Measurements from ENCODE around the gene CCDC88C. TPM values are rescaled to one million over a fixed set of nuclear protein-coding genes. Genes with fewer than 3 reads are reported as not detected.

CCDC88C gene
- total RNA-seq, 1 donor from 2014 or later, result 2.8 TPM

- peak overlapping the region; percentile 14 for H3K4me3 ChIP-seq
- peaks cover 51% of the 10 kb centered on the region for H3K4me1 ChIP-seq
- no peak for DNase-seq
- H3K9me3 ChIP-seq (replicated peaks), result no peaks in the 10 kb centered on the region
- no peaks in the 10 kb centered on the region for H3K36me3 ChIP-seq
- H3K27me3 ChIP-seq (ENCODE audit: low read depth), result peaks cover 57% of the 10 kb centered on the region
- intact Hi-C loops (cut with micrococcal nuclease), result no loop called here
- H3K27ac ChIP-seq (replicated peaks), result no peak overlapping the region
- TF ChIP-seq CTCF (IDR thresholded peaks at IDR 0.05; ENCODE audit: borderline replicate concordance), result no peak
Measured at GRCh38 chr14:91369628-91370445, 47.8 kb downstream of the CCDC88C start.

- Histone ChIP-seq H3K4me3 (no peak overlapping the region), H3K9me3 (replicated peaks) (no peaks in the 10 kb centered on the region), H3K27me3 (ENCODE audit: low read depth) (peaks cover 50% of the 10 kb centered on the region), H3K4me1 (peaks cover 47% of the 10 kb centered on the region), H3K36me3 (no peaks in the 10 kb centered on the region), H3K27ac (replicated peaks) (no peak overlapping the region)
- TF ChIP-seq CTCF (IDR thresholded peaks at IDR 0.05; ENCODE audit: borderline replicate concordance), result no peak
- intact Hi-C loops (cut with micrococcal nuclease), result no loop called here
- no peak for DNase-seq
Measured at GRCh38 chr14:91368776-91369416, 48.7 kb downstream of the CCDC88C start.

GRCh38 chr14:91367173-91368171 is 50.1 kb downstream of the CCDC88C start:
- TF ChIP-seq CTCF (IDR thresholded peaks at IDR 0.05; ENCODE audit: borderline replicate concordance), result no peak
- intact Hi-C loops (cut with micrococcal nuclease), result no loop called here
- DNase-seq, result no peak

GRCh38 chr14:91366749-91367148 is 50.9 kb downstream of the CCDC88C start:
- no peak for DNase-seq
- Histone ChIP-seq H3K4me1 (peaks cover 32% of the 10 kb centered on the region), H3K9me3 (replicated peaks) (no peaks in the 10 kb centered on the region), H3K36me3 (no peaks in the 10 kb centered on the region), H3K27me3 (ENCODE audit: low read depth) (peaks cover 31% of the 10 kb centered on the region), H3K27ac (replicated peaks) (no peak overlapping the region), H3K4me3 (no peak overlapping the region)
- TF ChIP-seq CTCF (IDR thresholded peaks at IDR 0.05; ENCODE audit: borderline replicate concordance), result no peak
- intact Hi-C loops (cut with micrococcal nuclease), result no loop called here

More at GRCh38 chr14:91367173-91368171, 50.1 kb downstream of the CCDC88C start:
- Histone ChIP-seq H3K36me3 (no peaks in the 10 kb centered on the region), H3K4me3 (no peak overlapping the region), H3K27me3 (ENCODE audit: low read depth) (peaks cover 36% of the 10 kb centered on the region), H3K27ac (replicated peaks) (peak overlapping the region; percentile 25), H3K4me1 (peaks cover 35% of the 10 kb centered on the region), H3K9me3 (replicated peaks) (no peaks in the 10 kb centered on the region)

GRCh38 chr14:91365552-91365951 is 52.1 kb downstream of the CCDC88C start:
- no peak for TF ChIP-seq CTCF (IDR thresholded peaks at IDR 0.05; ENCODE audit: borderline replicate concordance)
- Histone ChIP-seq H3K36me3 (no peaks in the 10 kb centered on the region), H3K9me3 (replicated peaks) (no peaks in the 10 kb centered on the region), H3K27me3 (ENCODE audit: low read depth) (peaks cover 19% of the 10 kb centered on the region), H3K4me3 (no peak overlapping the region), H3K4me1 (peaks cover 21% of the 10 kb centered on the region), H3K27ac (replicated peaks) (no peak overlapping the region)
- no peak for DNase-seq
- intact Hi-C loops (cut with micrococcal nuclease), result no loop called here

Measured in left ventricle myocardium inferior (tissue), 1 donor.